Transverse colon (tissue), 3 donors: Measurements from ENCODE around the gene PIK3IP1.

Experiments
- POLR2A ChIP-seq: fragments of 450-650 bp; IDR thresholded peaks from one replicate; pipeline ENCODE4 v1.6.1; 2016; ENCODE audit warnings: antibody characterized with exemption, mild to moderate bottlenecking, moderate library complexity
- TF ChIP-seq, protein P1 (sequence below), 5 experiments: fragments of 200-600 bp in 3 of 5; fragments of 450-650 bp in 2 of 5; sonication (generic) in 3 of 5; IDR thresholded peaks; 1 replicate in 2 of 5; 2 replicates in 3 of 5; pipeline ENCODE4 v1.5.1; 2016 to 2017; ENCODE audit warnings: antibody characterized with exemption in 5 of 5, inconsistent platforms in 3 of 5, mild to moderate bottlenecking in 2 of 5, moderate library complexity in 1 of 5

DNA sequence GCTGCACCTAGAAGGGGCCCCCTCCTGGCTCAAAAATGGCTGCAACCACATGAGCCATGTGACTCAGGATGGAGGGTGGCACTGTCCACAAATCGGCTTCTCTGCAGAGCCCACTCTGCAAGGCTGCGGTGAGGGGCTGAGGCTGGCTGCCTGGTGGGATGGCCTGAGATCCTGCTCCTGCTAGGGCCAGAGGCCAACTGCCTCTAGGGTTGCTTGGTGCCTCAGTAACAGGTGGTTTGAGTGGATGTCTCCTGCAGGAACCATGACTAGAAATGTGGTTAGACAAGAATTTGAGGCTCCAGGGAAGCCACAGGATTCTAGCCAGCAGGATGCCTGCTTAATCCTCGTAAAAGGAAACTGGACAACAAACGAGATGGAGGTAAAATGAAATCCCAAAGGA, 36.7 kb upstream of the PIK3IP1 start:
- TF ChIP-seq, protein P1, sequence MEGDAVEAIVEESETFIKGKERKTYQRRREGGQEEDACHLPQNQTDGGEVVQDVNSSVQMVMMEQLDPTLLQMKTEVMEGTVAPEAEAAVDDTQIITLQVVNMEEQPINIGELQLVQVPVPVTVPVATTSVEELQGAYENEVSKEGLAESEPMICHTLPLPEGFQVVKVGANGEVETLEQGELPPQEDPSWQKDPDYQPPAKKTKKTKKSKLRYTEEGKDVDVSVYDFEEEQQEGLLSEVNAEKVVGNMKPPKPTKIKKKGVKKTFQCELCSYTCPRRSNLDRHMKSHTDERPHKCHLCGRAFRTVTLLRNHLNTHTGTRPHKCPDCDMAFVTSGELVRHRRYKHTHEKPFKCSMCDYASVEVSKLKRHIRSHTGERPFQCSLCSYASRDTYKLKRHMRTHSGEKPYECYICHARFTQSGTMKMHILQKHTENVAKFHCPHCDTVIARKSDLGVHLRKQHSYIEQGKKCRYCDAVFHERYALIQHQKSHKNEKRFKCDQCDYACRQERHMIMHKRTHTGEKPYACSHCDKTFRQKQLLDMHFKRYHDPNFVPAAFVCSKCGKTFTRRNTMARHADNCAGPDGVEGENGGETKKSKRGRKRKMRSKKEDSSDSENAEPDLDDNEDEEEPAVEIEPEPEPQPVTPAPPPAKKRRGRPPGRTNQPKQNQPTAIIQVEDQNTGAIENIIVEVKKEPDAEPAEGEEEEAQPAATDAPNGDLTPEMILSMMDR (IDR thresholded peaks at IDR 0.05): no peak
- no peak for TF ChIP-seq POLR2A
